HepG2 (cell line): ENCODE results near the gene PPP4C. TPM values are rescaled to one million over a fixed set of nuclear protein-coding genes. Genes with fewer than 3 reads are reported as not detected.

Experiments
- CEBPB ChIP-seq: IDR thresholded peaks from 2 replicates; pipeline ENCODE4 v1.6.1; 2011; ENCODE audit warnings: low read depth, low read length, improper control_type of control experiment, borderline replicate concordance
- EHMT2 ChIP-seq: fragments of 200-600 bp; sonication (generic); IDR thresholded peaks from 2 replicates; pipeline ENCODE4 v1.7.0; 2017; ENCODE audit warnings: antibody characterized with exemption, low read depth, low read length, borderline replicate concordance
- GTF3A ChIP-seq: sonication (generic); formaldehyde crosslinking; conservative IDR thresholded peaks from 2 replicates; pipeline ENCODE4 v1.4.0; 2020; ENCODE audit warnings: mild to moderate bottlenecking, missing genetic modification reagents
- RAD51 ChIP-seq: fragments of 450-650 bp; IDR thresholded peaks from 2 replicates; pipeline ENCODE4 v1.6.1; 2016; ENCODE audit warnings: borderline replicate concordance
- SMARCC2 ChIP-seq: fragments of 450-650 bp; IDR thresholded peaks from 2 replicates; pipeline ENCODE4 v1.6.1; 2017; ENCODE audit warnings: antibody characterized with exemption, mild to moderate bottlenecking
- SPEN ChIP-seq: sonication (generic); formaldehyde crosslinking; IDR thresholded peaks from 2 replicates; pipeline ENCODE4 v1.5.1; 2020; ENCODE audit warnings: low read depth, mild to moderate bottlenecking, missing genetic modification reagents
- TCF12 ChIP-seq, 2 experiments: fragments of 450-650 bp in 1 of 2; sonication (generic) in 1 of 2; formaldehyde crosslinking in 1 of 2; IDR thresholded peaks; 2 replicates each; pipeline versions ENCODE4 v1.6.1 to v1.8.0; 2017 to 2022; ENCODE audit warnings: antibody characterized with exemption in 1 of 2, mild to moderate bottlenecking in 1 of 2, missing genetic modification reagents in 1 of 2, moderate library complexity in 1 of 2
- ZNF225 ChIP-seq: sonication (generic); formaldehyde crosslinking; IDR thresholded peaks from 2 replicates; pipeline ENCODE4 v1.4.0; 2020; ENCODE audit warnings: mild to moderate bottlenecking, missing genetic modification reagents
- ZNF382 ChIP-seq: sonication (generic); formaldehyde crosslinking; IDR thresholded peaks from 2 replicates; pipeline ENCODE4 v1.5.0; 2020; ENCODE audit warnings: missing genetic modification reagents, mild to moderate bottlenecking, borderline replicate concordance
- ZNF484 ChIP-seq: sonication (generic); formaldehyde crosslinking; IDR thresholded peaks from 2 replicates; pipeline ENCODE4 v1.5.1; 2020; ENCODE audit warnings: mild to moderate bottlenecking, low read depth, missing genetic modification reagents, borderline replicate concordance
- ZNF501 ChIP-seq: sonication (generic); formaldehyde crosslinking; IDR thresholded peaks from 2 replicates; pipeline ENCODE4 v1.5.1; 2020; ENCODE audit warnings: mild to moderate bottlenecking, moderate library complexity, missing genetic modification reagents
- ZNF552 ChIP-seq: sonication (generic); formaldehyde crosslinking; IDR thresholded peaks from 2 replicates; pipeline ENCODE4 v1.9.0; 2022; ENCODE audit warnings: missing genetic modification reagents, mild to moderate bottlenecking, borderline replicate concordance
- ZSCAN20 ChIP-seq: sonication (generic); formaldehyde crosslinking; IDR thresholded peaks from 2 replicates; pipeline ENCODE4 v1.4.0; 2020; ENCODE audit warnings: missing genetic modification reagents, mild to moderate bottlenecking, borderline replicate concordance
- polyA plus RNA-seq, 8 experiments: library from polyadenylated mRNA; depleted of rRNA in 3 of 8; stranded (reverse) in 7 of 8; unstranded in 1 of 8; fragments of >200 nt; fragmentation: Illumina TruSeq in 4 of 8; extraction: Trizol in 4 of 8; gene quantifications; 2 replicates each; pipeline versions ENCODE4 v1.2.1 to v1.2.3, GENCODE V29; 2011 to 2016; ENCODE audit warnings: low read depth in 4 of 8, missing spikeins in 1 of 8, mixed read lengths in 1 of 8; ENCODE audit not compliant: insufficient read depth in 1 of 8
- total RNA-seq, 5 experiments: library from RNA; depleted of rRNA; stranded (reverse); fragments of >200 nt; fragmentation: Illumina TruSeq; extraction: Trizol; gene quantifications; 2 replicates each; pipeline ENCODE4 v1.2.3, GENCODE V29; 2016; ENCODE audit warnings: low read depth in 1 of 5
- TF ChIP-seq, protein P1 (sequence below): sonication (generic); formaldehyde crosslinking; IDR thresholded peaks from 2 replicates; pipeline ENCODE4 v1.8.1; 2023; ENCODE audit warnings: mild to moderate bottlenecking, missing genetic modification reagents
- TF ChIP-seq, protein P2 (sequence below): sonication (generic); formaldehyde crosslinking; IDR thresholded peaks from 2 replicates; pipeline ENCODE4 v1.5.1; 2020; ENCODE audit warnings: missing genetic modification reagents, mild to moderate bottlenecking, borderline replicate concordance
- TF ChIP-seq, protein P3 (sequence below): sonication (generic); formaldehyde crosslinking; IDR thresholded peaks from 2 replicates; pipeline ENCODE4 v1.8.1; 2023; ENCODE audit warnings: mild to moderate bottlenecking, missing genetic modification reagents, borderline replicate concordance
- TF ChIP-seq, protein P4 (sequence below): sonication (generic); formaldehyde crosslinking; IDR thresholded peaks from 2 replicates; pipeline ENCODE4 v1.4.0; 2020; ENCODE audit warnings: missing genetic modification reagents
- TF ChIP-seq, protein P5 (sequence below): sonication (generic); formaldehyde crosslinking; IDR thresholded peaks from 2 replicates; pipeline ENCODE4 v1.4.0; 2020; ENCODE audit warnings: missing genetic modification reagents

Gene PPP4C
- total and polyA plus RNA-seq, 2 of the 13 experiments (the other 11 are each of a cell fraction or from before 2014, with no cell fraction given), result 176 to 220 TPM

DNA sequence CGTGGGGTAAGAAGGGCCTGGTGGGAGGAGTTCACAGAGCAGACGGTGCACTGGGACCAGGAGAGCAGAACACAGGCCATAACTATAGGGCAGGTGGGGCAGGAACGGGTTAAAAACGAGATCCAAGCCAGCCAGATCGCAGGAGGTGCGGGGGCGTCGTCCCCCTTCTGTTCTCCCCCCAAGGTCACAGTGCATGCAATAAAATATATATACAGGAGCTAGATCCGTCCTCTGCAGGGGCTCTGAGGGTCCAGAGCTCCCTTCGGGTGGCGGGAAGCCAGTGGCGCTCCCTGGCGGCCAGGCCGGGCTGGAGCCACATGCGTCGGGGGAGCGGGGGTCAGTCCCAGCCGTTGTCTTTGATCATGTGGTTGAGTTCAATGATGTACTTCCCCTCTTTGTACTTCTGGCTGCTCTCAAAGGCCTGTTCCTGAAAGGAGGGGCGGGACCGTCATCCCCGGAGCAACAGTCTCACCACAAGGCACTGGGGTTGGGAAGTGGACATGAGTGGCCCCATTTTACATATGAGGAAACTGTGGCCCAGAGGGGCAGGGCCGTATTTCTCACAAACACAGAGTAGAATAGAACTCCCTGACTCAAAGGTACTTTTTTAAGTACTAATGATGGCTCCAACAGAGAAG is 16.7 kb downstream of the PPP4C start (continued):
- TF ChIP-seq ZNF225 (CRISPR knock-in tag) (no peak), EHMT2 (no peak), ZSCAN20 (CRISPR knock-in tag) (peak; percentile 44; the same call in 1 of the 2 replicates), RAD51 (no peak), SPEN (CRISPR knock-in tag) (peak; percentile 68), ZNF382 (CRISPR knock-in tag) (no peak), TCF12 (IDR thresholded peaks at IDR 0.05) (no peak), TCF12 (CRISPR knock-in tag; IDR thresholded peaks at IDR 0.05) (peak; percentile 95; the same call in 1 of the 2 replicates), SMARCC2 (no peak), ZNF501 (CRISPR knock-in tag) (no peak; the same call in none of the 2 replicates), CEBPB (no peak), GTF3A (0 out of 2 replicates have a peak, but pooled peaks have one; percentile 64), ZNF484 (no peak; the same call in 1 of the 2 replicates), ZNF552 (no peak)
- TF ChIP-seq, protein P1, sequence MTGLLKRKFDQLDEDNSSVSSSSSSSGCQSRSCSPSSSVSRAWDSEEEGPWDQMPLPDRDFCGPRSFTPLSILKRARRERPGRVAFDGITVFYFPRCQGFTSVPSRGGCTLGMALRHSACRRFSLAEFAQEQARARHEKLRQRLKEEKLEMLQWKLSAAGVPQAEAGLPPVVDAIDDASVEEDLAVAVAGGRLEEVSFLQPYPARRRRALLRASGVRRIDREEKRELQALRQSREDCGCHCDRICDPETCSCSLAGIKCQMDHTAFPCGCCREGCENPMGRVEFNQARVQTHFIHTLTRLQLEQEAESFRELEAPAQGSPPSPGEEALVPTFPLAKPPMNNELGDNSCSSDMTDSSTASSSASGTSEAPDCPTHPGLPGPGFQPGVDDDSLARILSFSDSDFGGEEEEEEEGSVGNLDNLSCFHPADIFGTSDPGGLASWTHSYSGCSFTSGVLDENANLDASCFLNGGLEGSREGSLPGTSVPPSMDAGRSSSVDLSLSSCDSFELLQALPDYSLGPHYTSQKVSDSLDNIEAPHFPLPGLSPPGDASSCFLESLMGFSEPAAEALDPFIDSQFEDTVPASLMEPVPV (CRISPR knock-in tag), result no peak; the same call in 1 of the 2 replicates
- TF ChIP-seq, protein P2, sequence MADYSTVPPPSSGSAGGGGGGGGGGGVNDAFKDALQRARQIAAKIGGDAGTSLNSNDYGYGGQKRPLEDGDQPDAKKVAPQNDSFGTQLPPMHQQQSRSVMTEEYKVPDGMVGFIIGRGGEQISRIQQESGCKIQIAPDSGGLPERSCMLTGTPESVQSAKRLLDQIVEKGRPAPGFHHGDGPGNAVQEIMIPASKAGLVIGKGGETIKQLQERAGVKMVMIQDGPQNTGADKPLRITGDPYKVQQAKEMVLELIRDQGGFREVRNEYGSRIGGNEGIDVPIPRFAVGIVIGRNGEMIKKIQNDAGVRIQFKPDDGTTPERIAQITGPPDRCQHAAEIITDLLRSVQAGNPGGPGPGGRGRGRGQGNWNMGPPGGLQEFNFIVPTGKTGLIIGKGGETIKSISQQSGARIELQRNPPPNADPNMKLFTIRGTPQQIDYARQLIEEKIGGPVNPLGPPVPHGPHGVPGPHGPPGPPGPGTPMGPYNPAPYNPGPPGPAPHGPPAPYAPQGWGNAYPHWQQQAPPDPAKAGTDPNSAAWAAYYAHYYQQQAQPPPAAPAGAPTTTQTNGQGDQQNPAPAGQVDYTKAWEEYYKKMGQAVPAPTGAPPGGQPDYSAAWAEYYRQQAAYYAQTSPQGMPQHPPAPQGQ, result no peak
- TF ChIP-seq, protein P3, sequence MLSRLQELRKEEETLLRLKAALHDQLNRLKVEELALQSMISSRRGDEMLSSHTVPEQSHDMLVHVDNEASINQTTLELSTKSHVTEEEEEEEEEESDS (CRISPR knock-in tag), result peak; percentile 66; the same call in 1 of the 2 replicates
- TF ChIP-seq, protein P4, sequence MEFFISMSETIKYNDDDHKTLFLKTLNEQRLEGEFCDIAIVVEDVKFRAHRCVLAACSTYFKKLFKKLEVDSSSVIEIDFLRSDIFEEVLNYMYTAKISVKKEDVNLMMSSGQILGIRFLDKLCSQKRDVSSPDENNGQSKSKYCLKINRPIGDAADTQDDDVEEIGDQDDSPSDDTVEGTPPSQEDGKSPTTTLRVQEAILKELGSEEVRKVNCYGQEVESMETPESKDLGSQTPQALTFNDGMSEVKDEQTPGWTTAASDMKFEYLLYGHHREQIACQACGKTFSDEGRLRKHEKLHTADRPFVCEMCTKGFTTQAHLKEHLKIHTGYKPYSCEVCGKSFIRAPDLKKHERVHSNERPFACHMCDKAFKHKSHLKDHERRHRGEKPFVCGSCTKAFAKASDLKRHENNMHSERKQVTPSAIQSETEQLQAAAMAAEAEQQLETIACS (CRISPR knock-in tag), result 0 out of 2 replicates have a peak, but pooled peaks have one; percentile 35
- TF ChIP-seq, protein P5, sequence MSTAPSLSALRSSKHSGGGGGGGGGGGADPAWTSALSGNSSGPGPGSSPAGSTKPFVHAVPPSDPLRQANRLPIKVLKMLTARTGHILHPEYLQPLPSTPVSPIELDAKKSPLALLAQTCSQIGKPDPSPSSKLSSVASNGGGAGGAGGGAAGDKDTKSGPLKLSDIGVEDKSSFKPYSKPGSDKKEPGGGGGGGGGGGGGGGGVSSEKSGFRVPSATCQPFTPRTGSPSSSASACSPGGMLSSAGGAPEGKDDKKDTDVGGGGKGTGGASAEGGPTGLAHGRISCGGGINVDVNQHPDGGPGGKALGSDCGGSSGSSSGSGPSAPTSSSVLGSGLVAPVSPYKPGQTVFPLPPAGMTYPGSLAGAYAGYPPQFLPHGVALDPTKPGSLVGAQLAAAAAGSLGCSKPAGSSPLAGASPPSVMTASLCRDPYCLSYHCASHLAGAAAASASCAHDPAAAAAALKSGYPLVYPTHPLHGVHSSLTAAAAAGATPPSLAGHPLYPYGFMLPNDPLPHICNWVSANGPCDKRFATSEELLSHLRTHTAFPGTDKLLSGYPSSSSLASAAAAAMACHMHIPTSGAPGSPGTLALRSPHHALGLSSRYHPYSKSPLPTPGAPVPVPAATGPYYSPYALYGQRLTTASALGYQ (CRISPR knock-in tag), result peak; percentile 76; the same call in 1 of the 2 replicates
